Neural cell (in vitro differentiated cells): ENCODE data around the gene PITHD1. TPM values are rescaled to one million over a fixed set of nuclear protein-coding genes. Genes with fewer than 3 reads are reported as not detected.

Experiments
- H2AFZ ChIP-seq: fragments of 200-600, 300-800 bp; sonication (generic), shearing (Covaris generic); 2 replicates; pipeline ENCODE4 v1.6.0; 2014; ENCODE audit warnings: low read depth, mild to moderate bottlenecking, antibody characterized with exemption, low read length, moderate library complexity
- H3F3A ChIP-seq: fragments of 200-600 bp; shearing (Covaris generic); 2 replicates; pipeline ENCODE4 v1.6.1; 2016; ENCODE audit warnings: mild to moderate bottlenecking, moderate library complexity, mixed read lengths, antibody characterized with exemption, low read length; ENCODE audit not compliant: insufficient read depth, poor library complexity, severe bottlenecking
- H3K27ac ChIP-seq: fragments of 200-600, 300-800 bp; sonication (generic), shearing (Covaris generic); 2 replicates; pipeline ENCODE4 v1.5.1; 2014; ENCODE audit warnings: mild to moderate bottlenecking, low read length, moderate library complexity
- H3K27me3 ChIP-seq: fragments of 300-800, 200-600 bp; sonication (generic), shearing (Covaris generic); 2 replicates; pipeline ENCODE4 v1.6.0; 2014; ENCODE audit warnings: mild to moderate bottlenecking, low read depth, low read length, moderate library complexity; ENCODE audit not compliant: insufficient read depth
- H3K36me3 ChIP-seq: fragments of 300-800, 200-600 bp; sonication (generic), shearing (Covaris generic); 2 replicates; pipeline ENCODE4 v1.5.1; 2014; ENCODE audit warnings: mild to moderate bottlenecking, antibody characterized with exemption, low read length, moderate library complexity; ENCODE audit not compliant: insufficient read depth
- H3K4me2 ChIP-seq: fragments of 300-800, 200-600 bp; sonication (generic), shearing (Covaris generic); 2 replicates; pipeline ENCODE4 v1.6.0; 2014; ENCODE audit warnings: mild to moderate bottlenecking, low read length
- H3K4me3 ChIP-seq: fragments of 300-800, 200-600 bp; sonication (generic), shearing (Covaris generic); 2 replicates; pipeline ENCODE4 v1.5.1; 2014; ENCODE audit warnings: mild to moderate bottlenecking, low read length, moderate library complexity
- H3K79me2 ChIP-seq: fragments of 200-600 bp; shearing (Covaris generic); replicated peaks from 2 replicates; pipeline ENCODE4 v1.6.0; 2014; ENCODE audit warnings: mild to moderate bottlenecking, low read length, moderate library complexity; ENCODE audit not compliant: insufficient read depth
- H3K9ac ChIP-seq: fragments of 300-800, 200-600 bp; sonication (generic), shearing (Covaris generic); 2 replicates; pipeline ENCODE4 v1.6.1; 2016; ENCODE audit warnings: mild to moderate bottlenecking, low read length, mixed read lengths
- H3K9me2 ChIP-seq: fragments of 200-600 bp; shearing (Covaris generic); 2 replicates; pipeline ENCODE4 v1.6.1; 2016; ENCODE audit warnings: mild to moderate bottlenecking, low read length, mixed read lengths; ENCODE audit not compliant: insufficient read depth
- H3K9me3 ChIP-seq: fragments of 200-600, 300-800 bp; sonication (generic), shearing (Covaris generic); 2 replicates; pipeline ENCODE4 v1.6.1; 2016; ENCODE audit warnings: mild to moderate bottlenecking, mixed run types, low read length, moderate library complexity, mixed read lengths
- H4K20me1 ChIP-seq: fragments of 200-600 bp; shearing (Covaris generic); 2 replicates; pipeline ENCODE4 v1.6.1; 2016; ENCODE audit warnings: mild to moderate bottlenecking, mixed run types; ENCODE audit not compliant: insufficient read depth
- CTCF ChIP-seq: fragments of 450-650 bp; IDR thresholded peaks from 2 replicates; pipeline ENCODE4 v1.5.1; 2014; ENCODE audit warnings: antibody characterized with exemption, mild to moderate bottlenecking, moderate library complexity; ENCODE audit not compliant: poor library complexity, severe bottlenecking
- EP300 ChIP-seq: fragments of 450-650 bp; conservative IDR thresholded peaks from 2 replicates; pipeline ENCODE4 v1.6.1; 2014; ENCODE audit warnings: antibody characterized with exemption, mild to moderate bottlenecking, moderate library complexity; ENCODE audit not compliant: poor library complexity, severe bottlenecking
- EZH2 ChIP-seq: fragments of 200-600, 300-800 bp; shearing (Covaris generic), sonication (generic); IDR thresholded peaks from 2 replicates; pipeline ENCODE4 v1.6.1; 2014; ENCODE audit warnings: antibody characterized with exemption, low read length, borderline replicate concordance, mild to moderate bottlenecking; ENCODE audit not compliant: insufficient read depth, poor library complexity, severe bottlenecking
- MXI1 ChIP-seq: fragments of 450-650 bp; conservative IDR thresholded peaks from 2 replicates; pipeline ENCODE4 v1.6.1; 2014; ENCODE audit warnings: antibody characterized with exemption, mild to moderate bottlenecking; ENCODE audit not compliant: poor library complexity, severe bottlenecking
- POLR2AphosphoS5 ChIP-seq: IDR thresholded peaks from 2 replicates; pipeline ENCODE4 v1.6.1; 2012
- RAD21 ChIP-seq: fragments of 450-650 bp; conservative IDR thresholded peaks from 2 replicates; pipeline ENCODE4 v1.6.1; 2014; ENCODE audit warnings: antibody characterized with exemption, mild to moderate bottlenecking, moderate library complexity
- REST ChIP-seq: IDR thresholded peaks from 2 replicates; pipeline ENCODE4 v1.6.1; 2012; ENCODE audit warnings: borderline replicate concordance
- SMC3 ChIP-seq: fragments of 450-650 bp; conservative IDR thresholded peaks from 2 replicates; pipeline ENCODE4 v1.6.1; 2014; ENCODE audit warnings: antibody characterized with exemption, mild to moderate bottlenecking, moderate library complexity; ENCODE audit not compliant: poor library complexity
- TAF1 ChIP-seq: IDR thresholded peaks from 2 replicates; pipeline ENCODE4 v1.6.1; 2012; ENCODE audit warnings: low read depth
- polyA plus RNA-seq: library from polyadenylated mRNA; depleted of rRNA; stranded (reverse); fragments of >200 nt; gene quantifications from 2 replicates; pipeline ENCODE4 v1.2.3, GENCODE V29; 2014

The PITHD1 gene
- polyA plus RNA-seq, 1 donor from 2014 or later = 267 TPM

GRCh38 chr1:23800400-23801337 lies 22.5 kb downstream of the PITHD1 start, which contains the start of gene GALE:
GALE (minus strand) TSS chr1:23800754; CDS start chr1:23799007, 1,747 bp downstream.
- no peaks in the 10 kb centered on the region for H3K79me2 ChIP-seq
- no peaks in the 10 kb centered on the region for H3K9me2 ChIP-seq
- no peak for TF ChIP-seq CTCF
- no peak for TF ChIP-seq RAD21
- no peak for TF ChIP-seq SMC3
- TF ChIP-seq EP300 = peak; percentile 56
- peak; percentile 64 for TF ChIP-seq TAF1
- no peak for TF ChIP-seq EZH2
- TF ChIP-seq POLR2AphosphoS5 = peak; percentile 73
- peak; percentile 75 for TF ChIP-seq MXI1
- TF ChIP-seq REST = peak; percentile 29
- H3K27ac ChIP-seq = peak within 1 kb of the TSS; percentile 68
- no peaks in the 10 kb centered on the region for H3F3A ChIP-seq
- H3K4me3 ChIP-seq = peak within 1 kb of the TSS; percentile 94
- H3K9ac ChIP-seq = peak within 1 kb of the TSS; percentile 86
- peak within 1 kb of the TSS; percentile 80 for H2AFZ ChIP-seq
- no peaks in the 10 kb centered on the region for H3K27me3 ChIP-seq
- peak within 1 kb of the TSS; percentile 93 for H3K4me2 ChIP-seq
- H4K20me1 ChIP-seq = no peaks in the 10 kb centered on the region
- peaks cover 4% of the 10 kb centered on the region for H3K36me3 ChIP-seq
- no peaks in the 10 kb centered on the region for H3K9me3 ChIP-seq

GRCh38 chr1:23801338-23801748 lies 23.1 kb downstream of the PITHD1 start:
- Histone ChIP-seq H3K79me2 (no peaks in the 10 kb centered on the region), H3K9me3 (no peaks in the 10 kb centered on the region), H3K4me3 (peak overlapping the region; percentile 94), H2AFZ (peak overlapping the region; percentile 80), H3K27ac (peak overlapping the region; percentile 68), H3K9ac (peak overlapping the region; percentile 86), H3K36me3 (peaks cover 4% of the 10 kb centered on the region), H4K20me1 (no peaks in the 10 kb centered on the region), H3K9me2 (no peaks in the 10 kb centered on the region), H3F3A (no peaks in the 10 kb centered on the region), H3K27me3 (no peaks in the 10 kb centered on the region), H3K4me2 (peak overlapping the region; percentile 78)
- TF ChIP-seq REST (no peak), POLR2AphosphoS5 (no peak), RAD21 (no peak), SMC3 (no peak), CTCF (no peak), EZH2 (no peak), MXI1 (no peak), EP300 (no peak), TAF1 (no peak)
